HG02571 (cell line): Measurements from ENCODE around the gene ARSG.
"Not testable (repeated sequence)": the region's sequence is repeated elsewhere in the genome, so short reads cannot be mapped to it uniquely, and the experiment has no call there.

Source experiments
- ATAC-seq: cut with Tn5 transposase; IDR thresholded peaks from one replicate; pipeline ENCODE4 v1.9.1; 2021; ENCODE audit warnings: mild to moderate bottlenecking, moderate library complexity; ENCODE audit not compliant: unreplicated experiment

Gene ARSG

GRCh38 chr17:68304706-68305105 lies 13.4 kb downstream of the ARSG start:
- no peak for ATAC-seq

GRCh38 chr17:68305142-68305541 lies 13.8 kb downstream of the ARSG start:
- ATAC-seq, result no peak

GRCh38 chr17:68306819-68307218 lies 15.5 kb downstream of the ARSG start:
- no peak for ATAC-seq

GRCh38 chr17:68307443-68307842 lies 16.1 kb downstream of the ARSG start:
- ATAC-seq, result no peak

GRCh38 chr17:68308486-68308885 lies 17.2 kb downstream of the ARSG start:
- ATAC-seq, result not testable (repeated sequence)

GRCh38 chr17:68309066-68309670 lies 17.9 kb downstream of the ARSG start:
- not testable (repeated sequence) for ATAC-seq

GRCh38 chr17:68310152-68310551 lies 18.9 kb downstream of the ARSG start:
- ATAC-seq, result no peak

GRCh38 chr17:68314916-68315535 lies 23.7 kb downstream of the ARSG start:
- no peak for ATAC-seq

- no peak for ATAC-seq
Measured at GRCh38 chr17:68315930-68316329, 24.6 kb downstream of the ARSG start.

- ATAC-seq, result no peak
Measured at GRCh38 chr17:68317458-68317857, 26.2 kb downstream of the ARSG start.

- no peak for ATAC-seq
Measured at GRCh38 chr17:68318103-68318991, 27.1 kb downstream of the ARSG start.

GRCh38 chr17:68319410-68320162 lies 28.3 kb downstream of the ARSG start:
- ATAC-seq, result no peak

GRCh38 chr17:68320311-68320865 lies 29.1 kb downstream of the ARSG start:
- ATAC-seq, result no peak

- ATAC-seq, result no peak
Measured at GRCh38 chr17:68320943-68321555, 29.8 kb downstream of the ARSG start.

- no peak for ATAC-seq
Measured at GRCh38 chr17:68321556-68321954, 30.3 kb downstream of the ARSG start.

GRCh38 chr17:68322630-68323029 lies 31.3 kb downstream of the ARSG start:
- no peak for ATAC-seq

- ATAC-seq, result no peak
Measured at GRCh38 chr17:68324114-68324513, 32.8 kb downstream of the ARSG start.

GRCh38 chr17:68324654-68325336 lies 33.5 kb downstream of the ARSG start:
- ATAC-seq, result no peak

GRCh38 chr17:68325961-68326360 lies 34.7 kb downstream of the ARSG start:
- no peak for ATAC-seq

- ATAC-seq, result no peak
Measured at GRCh38 chr17:68326681-68327080, 35.4 kb downstream of the ARSG start.
